Measurements from ENCODE around the gene DCUN1D2. TPM values are rescaled to one million over a fixed set of nuclear protein-coding genes. Genes with fewer than 3 reads are reported as not detected.
A peak's percentile ranks its signal among the peaks of the same experiment; 100 is the strongest.

Gene DCUN1D2
- total RNA-seq, 6 experiments from 2014 or later = 6.1 to 11.7 (median 9.3) TPM

DNA sequence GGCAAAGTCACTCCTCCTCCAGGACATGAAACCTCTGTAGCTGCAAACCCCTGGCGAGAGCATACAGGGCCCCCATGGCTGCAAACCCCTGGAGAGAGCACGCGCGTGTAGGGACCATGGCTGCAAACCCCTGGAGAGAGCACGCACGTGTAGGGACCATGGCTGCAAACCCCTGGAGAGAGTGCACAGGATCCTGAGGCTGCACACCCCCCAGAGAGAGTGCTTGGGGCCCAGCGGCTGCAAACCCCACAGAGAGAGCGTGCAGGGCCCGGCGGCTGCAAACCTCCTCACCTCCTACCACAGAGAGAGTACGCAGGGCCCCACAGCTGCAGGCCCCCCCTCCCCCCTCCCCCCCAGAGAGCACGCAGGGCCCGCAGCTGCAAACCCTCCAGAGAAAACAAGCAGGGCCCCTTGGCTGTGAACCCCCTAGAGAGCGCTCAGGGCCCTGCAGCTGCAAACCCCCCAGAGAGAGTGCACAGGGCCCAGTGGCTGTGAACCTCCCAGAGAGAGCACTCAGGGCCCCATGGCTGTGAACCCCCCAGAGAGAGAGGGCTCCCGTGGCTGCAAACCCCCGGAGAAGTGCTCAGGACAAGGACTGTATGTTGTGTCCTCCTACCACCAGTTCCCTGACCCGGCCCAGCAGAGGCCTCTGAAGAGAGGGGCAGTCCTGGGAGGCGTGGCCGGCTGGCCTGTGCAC is 44.6 kb downstream of the DCUN1D2 start:
- Histone ChIP-seq H3K9me3 (no peaks in the 10 kb centered on the region), H3K27me3 (no peaks in the 10 kb centered on the region), H3K27ac (no peak overlapping the region), H3K4me1 (no peaks in the 10 kb centered on the region), H3K4me3 (no peak overlapping the region), H3K36me3 (no peaks in the 10 kb centered on the region)
- no peak for TF ChIP-seq POLR2A (IDR thresholded peaks at IDR 0.05)
- TF ChIP-seq, protein P1, sequence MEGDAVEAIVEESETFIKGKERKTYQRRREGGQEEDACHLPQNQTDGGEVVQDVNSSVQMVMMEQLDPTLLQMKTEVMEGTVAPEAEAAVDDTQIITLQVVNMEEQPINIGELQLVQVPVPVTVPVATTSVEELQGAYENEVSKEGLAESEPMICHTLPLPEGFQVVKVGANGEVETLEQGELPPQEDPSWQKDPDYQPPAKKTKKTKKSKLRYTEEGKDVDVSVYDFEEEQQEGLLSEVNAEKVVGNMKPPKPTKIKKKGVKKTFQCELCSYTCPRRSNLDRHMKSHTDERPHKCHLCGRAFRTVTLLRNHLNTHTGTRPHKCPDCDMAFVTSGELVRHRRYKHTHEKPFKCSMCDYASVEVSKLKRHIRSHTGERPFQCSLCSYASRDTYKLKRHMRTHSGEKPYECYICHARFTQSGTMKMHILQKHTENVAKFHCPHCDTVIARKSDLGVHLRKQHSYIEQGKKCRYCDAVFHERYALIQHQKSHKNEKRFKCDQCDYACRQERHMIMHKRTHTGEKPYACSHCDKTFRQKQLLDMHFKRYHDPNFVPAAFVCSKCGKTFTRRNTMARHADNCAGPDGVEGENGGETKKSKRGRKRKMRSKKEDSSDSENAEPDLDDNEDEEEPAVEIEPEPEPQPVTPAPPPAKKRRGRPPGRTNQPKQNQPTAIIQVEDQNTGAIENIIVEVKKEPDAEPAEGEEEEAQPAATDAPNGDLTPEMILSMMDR (IDR thresholded peaks at IDR 0.05) = no peak
- DNase-seq = peak in 1 of 3 donors; percentile 40
- no peak for ATAC-seq
- 60% methylated on average over 2 of the region's 19 CpGs for WGBS (ENCODE audit: insufficient coverage, low coverage, low lambda C conversion rate, missing lambda C conversion rate)
- intact Hi-C loops (cut with DNase I) = no loop called here

DNA sequence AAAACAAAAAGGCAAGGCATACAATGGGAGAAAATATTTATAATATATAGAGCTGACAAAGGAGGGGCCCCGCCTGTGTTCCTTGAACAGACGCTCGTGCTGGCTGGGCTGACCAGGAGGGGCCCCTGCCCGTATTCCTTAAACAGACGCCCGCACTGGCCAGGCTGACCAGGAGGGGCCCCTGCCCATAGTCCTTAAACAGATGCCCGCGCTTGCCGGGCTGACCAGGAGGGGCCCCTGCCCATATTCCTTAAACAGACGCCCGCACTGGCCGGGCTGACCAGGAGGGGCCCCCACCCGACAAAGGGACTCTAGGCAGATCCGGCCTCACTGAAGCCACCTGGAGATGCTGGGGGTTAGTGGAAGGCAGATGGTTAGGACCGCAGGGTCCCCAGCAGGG is 46.5 kb downstream of the DCUN1D2 start:
- H3K27me3 ChIP-seq = no peaks in the 10 kb centered on the region
- H3K27ac ChIP-seq = no peak overlapping the region
- H3K4me1 ChIP-seq = no peaks in the 10 kb centered on the region
- no peaks in the 10 kb centered on the region for H3K9me3 ChIP-seq
- H3K4me3 ChIP-seq = no peak overlapping the region
- TF ChIP-seq, protein P1 (IDR thresholded peaks at IDR 0.05) = no peak
- no peak for TF ChIP-seq POLR2A (IDR thresholded peaks at IDR 0.05)
- intact Hi-C loops (cut with DNase I) = no loop called here
- H3K36me3 ChIP-seq = no peaks in the 10 kb centered on the region
- ATAC-seq = no peak
- no peak for DNase-seq
- WGBS (ENCODE audit: insufficient coverage, low coverage, low lambda C conversion rate, missing lambda C conversion rate) = 89% methylated on average over 3 of the region's 15 CpGs

DNA sequence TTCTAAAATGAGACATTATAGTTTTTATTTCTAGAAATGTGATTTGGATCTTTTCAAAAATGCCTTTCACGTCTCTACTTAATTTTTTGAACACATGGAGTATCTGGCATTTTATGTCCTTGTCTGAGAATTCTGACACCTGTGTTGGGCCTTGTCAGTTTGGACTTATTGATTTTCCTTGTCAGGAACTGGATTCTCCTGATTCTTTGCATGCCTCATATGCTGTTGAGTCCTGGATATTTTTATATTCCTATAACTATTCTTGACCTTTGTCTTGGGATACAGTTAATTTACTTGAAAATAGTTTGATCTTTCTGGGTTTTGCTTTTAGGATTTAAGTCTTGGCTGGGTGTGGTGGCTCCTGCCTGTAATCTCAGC is 47.5 kb downstream of the DCUN1D2 start:
- Histone ChIP-seq H3K4me1 (no peaks in the 10 kb centered on the region), H3K27ac (no peak overlapping the region), H3K36me3 (no peaks in the 10 kb centered on the region), H3K4me3 (no peak overlapping the region), H3K27me3 (no peaks in the 10 kb centered on the region), H3K9me3 (no peaks in the 10 kb centered on the region)
- TF ChIP-seq POLR2A (IDR thresholded peaks at IDR 0.05) = no peak
- TF ChIP-seq, protein P1 (IDR thresholded peaks at IDR 0.05) = no peak
- DNase-seq = no peak
- intact Hi-C loops (cut with DNase I) = no loop called here
- WGBS (ENCODE audit: insufficient coverage, low coverage, low lambda C conversion rate, missing lambda C conversion rate) = 60% methylated on average over 1 of the region's 1 CpG
- ATAC-seq = no peak

DNA sequence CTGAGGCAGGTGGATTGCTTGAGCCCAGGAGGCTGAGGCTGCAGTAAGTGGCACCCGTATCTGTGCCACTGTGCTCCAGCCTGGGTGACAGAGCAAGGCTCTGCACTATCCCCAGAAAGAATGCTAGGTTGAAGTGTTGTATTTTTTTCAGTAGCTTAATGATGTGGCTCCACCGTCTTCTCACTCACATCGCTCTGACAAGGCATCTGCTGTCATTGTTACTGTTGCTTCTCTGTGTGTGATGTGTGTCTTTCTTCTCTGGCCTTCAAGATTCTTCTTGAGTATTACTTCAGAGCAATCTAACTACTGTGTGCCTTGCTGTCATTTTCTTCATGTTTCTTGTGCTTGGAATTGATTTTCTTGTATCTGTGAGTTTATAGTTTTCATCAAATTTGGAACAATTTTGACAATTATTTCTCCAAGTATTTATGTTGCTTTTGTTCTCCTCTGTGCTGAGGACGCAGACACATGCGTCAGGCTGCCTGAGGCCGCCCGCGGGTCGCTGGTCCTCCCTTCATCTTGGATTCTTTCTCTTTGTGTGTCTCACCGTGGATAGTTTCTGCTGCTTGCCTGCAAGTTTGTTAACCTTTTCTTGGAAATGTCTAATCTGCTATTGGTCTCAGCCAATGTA is 48.0 kb downstream of the DCUN1D2 start:
- Histone ChIP-seq H3K9me3 (no peaks in the 10 kb centered on the region), H3K36me3 (no peaks in the 10 kb centered on the region), H3K27ac (no peak overlapping the region), H3K4me1 (no peaks in the 10 kb centered on the region), H3K4me3 (no peak overlapping the region), H3K27me3 (no peaks in the 10 kb centered on the region)
- intact Hi-C loops (cut with DNase I) = no loop called here
- WGBS (ENCODE audit: insufficient coverage, low coverage, low lambda C conversion rate, missing lambda C conversion rate) = 86% methylated on average over 10 of the region's 10 CpGs
- ATAC-seq (no peak), DNase-seq (no peak)
- no peak for TF ChIP-seq POLR2A (IDR thresholded peaks at IDR 0.05)
- TF ChIP-seq, protein P1 (IDR thresholded peaks at IDR 0.05) = no peak

Data from right lobe of liver (tissue), 6 donors.